Duodenal mucosa (tissue), 2 donors: ENCODE results near the gene FAM236D.
"Not testable (repeated sequence)": the region's sequence is repeated elsewhere in the genome, so short reads cannot be mapped to it uniquely, and the experiment has no call there.

Experiments used
- H3K27ac ChIP-seq: one replicate; pipeline ENCODE4 v1.7.0; 2013; ENCODE audit warnings: low read depth, low read length
- H3K27me3 ChIP-seq, 2 donors: one replicate each; pipeline ENCODE4 v1.7.0; 2013; ENCODE audit warnings: low read length in 2 of 2, control low read depth in 1 of 2; ENCODE audit not compliant: insufficient read depth in 2 of 2, control insufficient read depth in 1 of 2
- H3K36me3 ChIP-seq, 2 donors: one replicate each; pipeline ENCODE4 v1.7.0; 2013; ENCODE audit warnings: low read length in 2 of 2, control low read depth in 1 of 2; ENCODE audit not compliant: insufficient read depth in 2 of 2, control insufficient read depth in 1 of 2
- H3K4me1 ChIP-seq, 2 donors: one replicate each; pipeline ENCODE4 v1.7.0; 2013; ENCODE audit warnings: low read length in 2 of 2, control low read depth in 1 of 2; ENCODE audit not compliant: insufficient read depth in 2 of 2, control insufficient read depth in 1 of 2
- H3K4me3 ChIP-seq, 2 donors: one replicate each; pipeline ENCODE4 v1.7.0; 2013; ENCODE audit warnings: low read length in 2 of 2, low read depth in 1 of 2
- H3K9ac ChIP-seq, 2 donors: one replicate each; pipeline ENCODE4 v1.7.0; 2013; ENCODE audit warnings: low read length in 2 of 2, low read depth in 1 of 2
- H3K9me3 ChIP-seq, 2 donors: one replicate each; pipeline ENCODE4 v1.7.0; 2013; ENCODE audit warnings: low read length in 2 of 2, control low read depth in 1 of 2; ENCODE audit not compliant: control insufficient read depth in 1 of 2

The FAM236D gene

GRCh38 chrX:72808110-72808509 is at the start of gene FAM236D:
TSS of gene FAM236D (minus strand) at chrX:72808210. CDS start at chrX:72808110, 100 bp downstream.
- not testable (repeated sequence) for H3K36me3 ChIP-seq, H3K4me3 ChIP-seq, H3K27ac ChIP-seq, H3K9me3 ChIP-seq, H3K27me3 ChIP-seq, H3K9ac ChIP-seq, H3K4me1 ChIP-seq

GRCh38 chrX:72837532-72837931 is 29.5 kb upstream of the FAM236D start:
- not testable (repeated sequence) for H3K27ac ChIP-seq, H3K4me1 ChIP-seq, H3K36me3 ChIP-seq, H3K4me3 ChIP-seq, H3K27me3 ChIP-seq, H3K9ac ChIP-seq, H3K9me3 ChIP-seq

- not testable (repeated sequence) for H3K4me1 ChIP-seq, H3K27ac ChIP-seq, H3K9ac ChIP-seq, H3K27me3 ChIP-seq, H3K9me3 ChIP-seq, H3K4me3 ChIP-seq, H3K36me3 ChIP-seq
Observed at GRCh38 chrX:72830701-72831100, 22.7 kb upstream of the FAM236D start.

- not testable (repeated sequence) for H3K27me3 ChIP-seq, H3K36me3 ChIP-seq, H3K9me3 ChIP-seq, H3K9ac ChIP-seq, H3K4me1 ChIP-seq, H3K27ac ChIP-seq, H3K4me3 ChIP-seq
Observed at GRCh38 chrX:72790390-72790789, 17.6 kb downstream of the FAM236D start.

- H3K27ac ChIP-seq, H3K36me3 ChIP-seq, H3K4me1 ChIP-seq, H3K4me3 ChIP-seq, H3K9ac ChIP-seq, H3K9me3 ChIP-seq, H3K27me3 ChIP-seq: not testable (repeated sequence)
Observed at GRCh38 chrX:72788142-72788541, 19.9 kb downstream of the FAM236D start.

- H3K27ac ChIP-seq = not testable (repeated sequence)
Observed at GRCh38 chrX:72783964-72784363, 24.0 kb downstream of the FAM236D start.

GRCh38 chrX:72783365-72783936 is 24.6 kb downstream of the FAM236D start:
- H3K36me3 ChIP-seq, H3K9me3 ChIP-seq, H3K4me1 ChIP-seq, H3K4me3 ChIP-seq, H3K9ac ChIP-seq, H3K27ac ChIP-seq, H3K27me3 ChIP-seq: not testable (repeated sequence)

More at GRCh38 chrX:72783964-72784363, 24.0 kb downstream of the FAM236D start:
- not testable (repeated sequence) for H3K36me3 ChIP-seq, H3K27me3 ChIP-seq, H3K9ac ChIP-seq, H3K4me3 ChIP-seq, H3K4me1 ChIP-seq, H3K9me3 ChIP-seq

- not testable (repeated sequence) for H3K27me3 ChIP-seq, H3K4me3 ChIP-seq, H3K9me3 ChIP-seq, H3K27ac ChIP-seq, H3K4me1 ChIP-seq, H3K9ac ChIP-seq, H3K36me3 ChIP-seq
Observed at GRCh38 chrX:72782560-72782959, 25.4 kb downstream of the FAM236D start, which contains the start of gene FAM236B. TSS of gene FAM236B (minus strand) at chrX:72782660. CDS start at chrX:72782560, 100 bp downstream.

GRCh38 chrX:72778146-72778545 is 29.9 kb downstream of the FAM236D start:
- not testable (repeated sequence) for H3K36me3 ChIP-seq, H3K9me3 ChIP-seq, H3K27me3 ChIP-seq, H3K4me3 ChIP-seq, H3K27ac ChIP-seq, H3K9ac ChIP-seq, H3K4me1 ChIP-seq

- not testable (repeated sequence) for H3K27ac ChIP-seq, H3K36me3 ChIP-seq, H3K9me3 ChIP-seq, H3K9ac ChIP-seq, H3K4me3 ChIP-seq, H3K27me3 ChIP-seq, H3K4me1 ChIP-seq
Observed at GRCh38 chrX:72777467-72777790, 30.6 kb downstream of the FAM236D start.
